B cell (primary cell): ENCODE results near the gene CAPS2.

Experiments
- CTCF ChIP-seq: fragments of 200-600 bp; IDR thresholded peaks from one replicate; pipeline ENCODE4 v1.8.0; 2022; ENCODE audit warnings: antibody characterized with exemption, mild to moderate bottlenecking
- EZH2 ChIP-seq: IDR thresholded peaks from 2 replicates; pipeline ENCODE4 v1.6.1; 2012; ENCODE audit warnings: borderline replicate concordance, low read depth, mild to moderate bottlenecking, moderate library complexity, low read length; ENCODE audit not compliant: insufficient read depth, poor library complexity, severe bottlenecking

- TF ChIP-seq CTCF (no peak), EZH2 (no peak)
These were observed 93.9 kb downstream of the CAPS2 start for GRCh38 chr12:75236206-75236605.
